ENCODE data around the gene RELT.
A peak's percentile ranks its signal among the peaks of the same experiment; 100 is the strongest.

The RELT gene

DNA sequence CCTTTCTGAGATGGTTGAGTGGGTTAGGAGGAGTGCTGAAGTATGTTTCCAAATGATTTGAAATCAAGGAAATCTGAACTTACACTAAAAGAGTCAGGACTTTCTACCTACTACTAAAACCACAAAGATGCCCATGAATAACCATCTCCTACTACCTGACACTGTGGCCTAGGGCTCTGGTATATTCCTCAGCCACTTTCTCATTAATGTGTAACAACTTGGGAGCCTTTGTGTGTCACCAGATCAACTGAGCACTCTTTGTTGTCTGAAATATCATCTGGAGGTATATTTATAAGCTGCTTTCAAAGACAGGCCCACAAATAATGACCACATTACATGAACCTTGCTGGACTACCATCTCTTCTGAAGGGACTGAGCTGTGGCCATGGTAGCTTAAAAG is 43.9 kb downstream of the RELT start:
- Histone ChIP-seq H2AFZ (no peak overlapping the region), H3K36me3 (ENCODE audit: control insufficient read depth, insufficient read depth, low read length) (no peaks in the 10 kb centered on the region), H3K27ac (no peak overlapping the region)

DNA sequence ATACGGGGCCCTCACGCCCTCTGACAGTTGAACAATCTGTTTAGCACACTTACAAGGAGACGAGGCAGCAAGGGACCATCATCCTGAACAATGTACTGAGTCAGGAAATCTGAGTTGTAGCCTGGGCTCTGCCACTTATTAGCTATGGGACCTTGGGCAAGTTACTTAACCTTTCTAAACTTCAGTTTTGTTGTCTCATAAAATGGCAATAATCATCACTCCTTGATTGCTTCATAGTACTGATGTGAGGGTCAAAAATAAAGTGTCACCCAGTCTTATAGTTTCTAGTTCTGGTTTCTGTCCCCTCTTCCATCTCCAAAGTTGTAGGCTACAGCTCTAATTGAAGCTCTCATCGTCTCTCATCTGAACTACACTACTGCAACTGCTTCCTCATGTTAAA is 46.7 kb downstream of the RELT start:
- Histone ChIP-seq H3K27ac (no peak overlapping the region), H3K4me3 (ENCODE audit: low read depth, low read length) (no peak overlapping the region), H3K9ac (no peak overlapping the region), H3K27me3 (ENCODE audit: control insufficient read depth, insufficient read depth, low read length) (no peaks in the 10 kb centered on the region), H2AFZ (no peak overlapping the region), H3K36me3 (ENCODE audit: control insufficient read depth, insufficient read depth, low read length) (no peaks in the 10 kb centered on the region), H3K4me2 (ENCODE audit: low read length) (no peak overlapping the region), H3K4me1 (no peaks in the 10 kb centered on the region), H3K9me3 (ENCODE audit: control insufficient read depth, low read length) (no peaks in the 10 kb centered on the region), H3K79me2 (no peaks in the 10 kb centered on the region)
- TF ChIP-seq, protein P1, sequence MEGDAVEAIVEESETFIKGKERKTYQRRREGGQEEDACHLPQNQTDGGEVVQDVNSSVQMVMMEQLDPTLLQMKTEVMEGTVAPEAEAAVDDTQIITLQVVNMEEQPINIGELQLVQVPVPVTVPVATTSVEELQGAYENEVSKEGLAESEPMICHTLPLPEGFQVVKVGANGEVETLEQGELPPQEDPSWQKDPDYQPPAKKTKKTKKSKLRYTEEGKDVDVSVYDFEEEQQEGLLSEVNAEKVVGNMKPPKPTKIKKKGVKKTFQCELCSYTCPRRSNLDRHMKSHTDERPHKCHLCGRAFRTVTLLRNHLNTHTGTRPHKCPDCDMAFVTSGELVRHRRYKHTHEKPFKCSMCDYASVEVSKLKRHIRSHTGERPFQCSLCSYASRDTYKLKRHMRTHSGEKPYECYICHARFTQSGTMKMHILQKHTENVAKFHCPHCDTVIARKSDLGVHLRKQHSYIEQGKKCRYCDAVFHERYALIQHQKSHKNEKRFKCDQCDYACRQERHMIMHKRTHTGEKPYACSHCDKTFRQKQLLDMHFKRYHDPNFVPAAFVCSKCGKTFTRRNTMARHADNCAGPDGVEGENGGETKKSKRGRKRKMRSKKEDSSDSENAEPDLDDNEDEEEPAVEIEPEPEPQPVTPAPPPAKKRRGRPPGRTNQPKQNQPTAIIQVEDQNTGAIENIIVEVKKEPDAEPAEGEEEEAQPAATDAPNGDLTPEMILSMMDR (IDR thresholded peaks at IDR 0.05): no peak

More for the DNA sequence above, 43.9 kb downstream of the RELT start:
- TF ChIP-seq, protein P1 (IDR thresholded peaks at IDR 0.05): no peak
- H3K4me3 ChIP-seq (ENCODE audit: low read depth, low read length): no peak overlapping the region
- H3K4me1 ChIP-seq: peaks cover 3% of the 10 kb centered on the region
- no peaks in the 10 kb centered on the region for H3K79me2 ChIP-seq
- no peak overlapping the region for H3K4me2 ChIP-seq (ENCODE audit: low read length)
- no peak overlapping the region for H3K9ac ChIP-seq
- no peaks in the 10 kb centered on the region for H3K9me3 ChIP-seq (ENCODE audit: control insufficient read depth, low read length)
- no peaks in the 10 kb centered on the region for H3K27me3 ChIP-seq (ENCODE audit: control insufficient read depth, insufficient read depth, low read length)

GRCh38 chr11:73423506-73423905 is 47.3 kb downstream of the RELT start:
- H3K4me2 ChIP-seq (ENCODE audit: low read length): no peak overlapping the region
- H3K27me3 ChIP-seq (ENCODE audit: control insufficient read depth, insufficient read depth, low read length): no peaks in the 10 kb centered on the region
- no peaks in the 10 kb centered on the region for H3K79me2 ChIP-seq
- H2AFZ ChIP-seq: no peak overlapping the region
- H3K36me3 ChIP-seq (ENCODE audit: control insufficient read depth, insufficient read depth, low read length): no peaks in the 10 kb centered on the region
- no peaks in the 10 kb centered on the region for H3K4me1 ChIP-seq
- H3K4me3 ChIP-seq (ENCODE audit: low read depth, low read length): no peak overlapping the region
- TF ChIP-seq, protein P1 (IDR thresholded peaks at IDR 0.05): no peak
- H3K27ac ChIP-seq: no peak overlapping the region
- H3K9me3 ChIP-seq (ENCODE audit: control insufficient read depth, low read length): no peaks in the 10 kb centered on the region
- H3K9ac ChIP-seq: no peak overlapping the region

- Histone ChIP-seq H3K79me2 (no peaks in the 10 kb centered on the region), H3K36me3 (ENCODE audit: control insufficient read depth, insufficient read depth, low read length) (no peaks in the 10 kb centered on the region), H3K9me3 (ENCODE audit: control insufficient read depth, low read length) (no peaks in the 10 kb centered on the region), H3K4me2 (ENCODE audit: low read length) (no peak overlapping the region), H3K4me1 (no peaks in the 10 kb centered on the region), H3K27me3 (ENCODE audit: control insufficient read depth, insufficient read depth, low read length) (no peaks in the 10 kb centered on the region), H3K27ac (no peak overlapping the region), H3K9ac (no peak overlapping the region), H3K4me3 (ENCODE audit: low read depth, low read length) (no peak overlapping the region), H2AFZ (no peak overlapping the region)
- TF ChIP-seq, protein P1 (IDR thresholded peaks at IDR 0.05): no peak
These were observed 48.9 kb downstream of the RELT start for GRCh38 chr11:73425108-73425507.

GRCh38 chr11:73426219-73426850 is 50.1 kb downstream of the RELT start:
- Histone ChIP-seq H3K27me3 (ENCODE audit: control insufficient read depth, insufficient read depth, low read length) (no peaks in the 10 kb centered on the region), H3K4me2 (ENCODE audit: low read length) (no peak overlapping the region), H3K4me3 (ENCODE audit: low read depth, low read length) (no peak overlapping the region), H3K79me2 (no peaks in the 10 kb centered on the region), H3K4me1 (no peaks in the 10 kb centered on the region), H3K9me3 (ENCODE audit: control insufficient read depth, low read length) (no peaks in the 10 kb centered on the region), H2AFZ (no peak overlapping the region), H3K36me3 (ENCODE audit: control insufficient read depth, insufficient read depth, low read length) (no peaks in the 10 kb centered on the region), H3K27ac (peak overlapping the region; percentile 19), H3K9ac (no peak overlapping the region)
- TF ChIP-seq, protein P1 (IDR thresholded peaks at IDR 0.05): no peak

Measured in parathyroid adenoma (tissue), 2 donors.